ENCODE results near the gene NOL7. TPM values are rescaled to one million over a fixed set of nuclear protein-coding genes. Genes with fewer than 3 reads are reported as not detected.

Gene NOL7
- total RNA-seq (10 to 100 TPM; 31.2 to 45.1 (median 41.8) TPM), polyA plus RNA-seq (100 to 1,000 TPM in 1 of 3 donors, 10 to 100 TPM in 2; 47.7 to 141 (median 67.1) TPM)
- long read RNA-seq, donor 1, transcript NOL7-202 (8 exons, 1,184 nt), result major isoform, 33 of 35 reads
- long read RNA-seq, donor 1, partial matches to known transcripts, result 2 of 35 reads
- long read RNA-seq, donor 1, other reads (novel, unspliced or antisense), result 0 of 35 reads
- long read RNA-seq, donor 2, transcript NOL7-202 (8 exons, 1,184 nt), result major isoform, 73 of 85 reads
- long read RNA-seq, donor 2, partial matches to known transcripts, result 7 of 85 reads
- long read RNA-seq, donor 2, other reads (novel, unspliced or antisense), result 1 of 85 reads

- ATAC-seq, result peak; percentile 95 to 98 (median 96)
- intact Hi-C loops (cut with DNase I), result loop anchor here (2.0 to 5.0 kb wide), 2 partner anchors 40 to 97 kb away; partner anchors contain the start of genes RANBP9 (in 2 of the 2) and SIRT5 (in 1 of the 2)
- peak within 1 kb of the TSS; percentile 95 for H3K27ac ChIP-seq
- peak; percentile 97 to 99 for DNase-seq
- peaks cover 10 to 50% of the 10 kb centered on the region in 2 donors for H3K36me3 ChIP-seq (ENCODE audit: insufficient read depth in 1 of 2, low read depth in 1 of 2)
- TF ChIP-seq CTCF (IDR thresholded peaks at IDR 0.05), result peak; percentile 86
- 0 to 1% (median 0%) methylated on average over 81 to 85 of the region's 85 CpGs for WGBS, 3 donors
- peaks cover 19% of the 10 kb centered on the region for H3K4me1 ChIP-seq
- no peaks in the 10 kb centered on the region for H3K27me3 ChIP-seq (ENCODE audit: insufficient read depth in 3 of 3, low read length in 2 of 3)
- peak within 1 kb of the TSS; percentile 75 for H3K4me3 ChIP-seq
- H3K9me3 ChIP-seq, result no peaks in the 10 kb centered on the region
Observed at GRCh38 chr6:13614926-13615791, at the start of gene NOL7. TSS of gene NOL7 (plus strand) at chr6:13615335. CDS start at chr6:13615359, 24 bp downstream.

- DNase-seq (no peak), ATAC-seq (no peak)
- H3K4me1 ChIP-seq, result no peaks in the 10 kb centered on the region
- no peak for TF ChIP-seq CTCF (IDR thresholded peaks at IDR 0.05)
- H3K27me3 ChIP-seq (ENCODE audit: insufficient read depth in 3 of 3, low read length in 2 of 3), result no peaks in the 10 kb centered on the region
- WGBS, 3 donors, result 92% methylated on average over 4 of the region's 4 CpGs
- no peaks in the 10 kb centered on the region for H3K9me3 ChIP-seq
- no peak overlapping the region for H3K4me3 ChIP-seq
- H3K36me3 ChIP-seq (ENCODE audit: insufficient read depth in 1 of 2, low read depth in 1 of 2), result no peaks in the 10 kb centered on the region
- intact Hi-C loops (cut with DNase I), result loop anchor here in 1 of 2 donors (10.0 kb wide), 1 partner anchor 231 kb away; no protein-coding TSS in a partner anchor
- no peak overlapping the region for H3K27ac ChIP-seq
Observed at GRCh38 chr6:13565921-13566320, 49.2 kb upstream of the NOL7 start.

- Histone ChIP-seq H3K36me3 (ENCODE audit: insufficient read depth in 1 of 2, low read depth in 1 of 2) (no peaks in the 10 kb centered on the region), H3K27me3 (ENCODE audit: insufficient read depth in 3 of 3, low read length in 2 of 3) (no peaks in the 10 kb centered on the region), H3K9me3 (no peaks in the 10 kb centered on the region), H3K4me1 (no peaks in the 10 kb centered on the region), H3K4me3 (no peak overlapping the region), H3K27ac (no peak overlapping the region)
- DNase-seq (no peak), ATAC-seq (no peak)
- no peak for TF ChIP-seq CTCF (IDR thresholded peaks at IDR 0.05)
- WGBS, 3 donors, result 92 to 95% (median 93%) methylated on average over 3 of the region's 3 CpGs
- intact Hi-C loops (cut with DNase I), result loop anchor here in 1 of 2 donors (10.0 kb wide), 1 partner anchor 232 kb away; no protein-coding TSS in a partner anchor
Observed at GRCh38 chr6:13566500-13566899, 48.6 kb upstream of the NOL7 start.

- no peak for TF ChIP-seq CTCF (IDR thresholded peaks at IDR 0.05)
- Histone ChIP-seq H3K27ac (no peak overlapping the region), H3K27me3 (ENCODE audit: insufficient read depth in 3 of 3, low read length in 2 of 3) (no peaks in the 10 kb centered on the region), H3K9me3 (no peaks in the 10 kb centered on the region), H3K36me3 (ENCODE audit: insufficient read depth in 1 of 2, low read depth in 1 of 2) (peaks cover 0 to 3% of the 10 kb centered on the region in 2 donors), H3K4me1 (peaks cover 9% of the 10 kb centered on the region), H3K4me3 (no peak overlapping the region)
- intact Hi-C loops (cut with DNase I), result loop anchor here in 1 of 2 donors (10.0 kb wide), 1 partner anchor 234 kb away; no protein-coding TSS in a partner anchor
- DNase-seq (no peak), ATAC-seq (no peak)
- WGBS, 3 donors, result 74 to 78% (median 76%) methylated on average over 5 of the region's 5 CpGs
Observed at GRCh38 chr6:13568970-13569369, 46.2 kb upstream of the NOL7 start.
